A549 (cell line): ENCODE data around the gene LBR.

Experiments used
- EP300 ChIP-seq, 2 experiments: fragments of >200 bp; sonication (Bioruptor Twin); formaldehyde crosslinking; IDR thresholded peaks; 2 replicates in 1 of 2; 3 replicates in 1 of 2; pipeline ENCODE4 v1.6.1; 2016 to 2017
- FOSL2 ChIP-seq, 2 experiments: fragments of 450-650 bp in 1 of 2; fragments of >200 bp in 1 of 2; sonication (Bioruptor Twin) in 1 of 2; formaldehyde crosslinking; IDR thresholded peaks; 2 replicates each; pipeline versions ENCODE4 v1.5.0 to v1.6.1; 2016 to 2020; ENCODE audit warnings: mild to moderate bottlenecking in 1 of 2, moderate library complexity in 1 of 2
- JUNB ChIP-seq: fragments of >200 bp; sonication (Bioruptor Twin); formaldehyde crosslinking; IDR thresholded peaks from 2 replicates; pipeline ENCODE4 v1.6.1; 2016

DNA sequence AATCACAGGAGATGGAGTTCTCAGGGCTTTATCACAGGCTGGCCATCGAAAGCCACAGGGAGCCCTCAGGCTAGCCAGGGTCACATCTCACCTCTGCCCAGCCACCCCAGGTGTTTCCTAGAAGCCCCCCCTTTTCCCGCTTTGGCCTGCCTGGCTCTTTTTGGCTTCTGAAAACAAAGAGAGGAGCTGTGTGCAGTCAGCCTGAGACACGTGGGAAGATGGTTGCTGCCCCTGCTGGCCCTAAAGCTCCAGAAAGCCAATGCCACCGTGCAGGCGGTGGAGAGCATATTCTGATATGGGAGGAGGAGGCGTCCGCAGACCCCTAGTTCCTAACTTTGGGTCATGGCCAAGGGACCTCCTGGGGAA lies 18.7 kb upstream of the LBR start:
- TF ChIP-seq JUNB (no peak), FOSL2 (IDR thresholded peaks at IDR 0.05) (no peak), FOSL2 (CRISPR knock-in tag; IDR thresholded peaks at IDR 0.05) (no peak), EP300 (IDR thresholded peaks at IDR 0.05) (no peak)
